Amniotic epithelial cell (primary cell): ENCODE data around the gene TRIM27.
"Not testable (repeated sequence)": the region's sequence is repeated elsewhere in the genome, so short reads cannot be mapped to it uniquely, and the experiment has no call there.

Experiments
- DNase-seq: peaks from one replicate; pipeline ENCODE4 v3.0.0-alpha.2; 2010; ENCODE audit warnings: low read depth

Gene TRIM27

GRCh38 chr6:28943223-28943556 is 19.4 kb upstream of the TRIM27 start:
- no peak for DNase-seq

GRCh38 chr6:28941684-28942448 is 18.1 kb upstream of the TRIM27 start:
- DNase-seq = no peak

- peak; percentile 81 for DNase-seq
Observed at GRCh38 chr6:28940858-28941683, 17.3 kb upstream of the TRIM27 start.

GRCh38 chr6:28940294-28940857 is 16.6 kb upstream of the TRIM27 start:
- DNase-seq = peak; percentile 48

GRCh38 chr6:28933069-28933468 is 9.3 kb upstream of the TRIM27 start:
- no peak for DNase-seq

GRCh38 chr6:28929887-28930620 is 6.3 kb upstream of the TRIM27 start:
- no peak for DNase-seq

GRCh38 chr6:28929339-28929738 is 5.6 kb upstream of the TRIM27 start:
- DNase-seq = not testable (repeated sequence)

GRCh38 chr6:28927846-28928245 is 4.1 kb upstream of the TRIM27 start:
- DNase-seq = no peak

GRCh38 chr6:28922821-28923317 is 916 bp downstream of the TRIM27 start:
- peak; percentile 31 for DNase-seq

GRCh38 chr6:28922004-28922820 is 1.6 kb downstream of the TRIM27 start:
- DNase-seq = peak; percentile 82

- no peak for DNase-seq
Observed at GRCh38 chr6:28920281-28920680, 3.5 kb downstream of the TRIM27 start.

GRCh38 chr6:28914941-28915340 is 8.8 kb downstream of the TRIM27 start:
- no peak for DNase-seq

- DNase-seq = no peak
Observed at GRCh38 chr6:28910901-28911690, 12.7 kb downstream of the TRIM27 start.

GRCh38 chr6:28907394-28907793 is 16.4 kb downstream of the TRIM27 start:
- DNase-seq = peak; percentile 89

- no peak for DNase-seq
Observed at GRCh38 chr6:28906669-28907068, 17.1 kb downstream of the TRIM27 start.

- DNase-seq = no peak
Observed at GRCh38 chr6:28903686-28904085, 20.1 kb downstream of the TRIM27 start.

GRCh38 chr6:28901831-28902230 is 22.0 kb downstream of the TRIM27 start:
- DNase-seq = no peak

- no peak for DNase-seq
Observed at GRCh38 chr6:28900577-28901256, 23.1 kb downstream of the TRIM27 start.

GRCh38 chr6:28898710-28898965 is 25.1 kb downstream of the TRIM27 start:
- DNase-seq = no peak

GRCh38 chr6:28897369-28897745 is 26.4 kb downstream of the TRIM27 start:
- DNase-seq = no peak
